HG02571 (cell line): ENCODE results near the gene SAMD13.
"Not testable (repeated sequence)": the region's sequence is repeated elsewhere in the genome, so short reads cannot be mapped to it uniquely, and the experiment has no call there.

ENCODE experiments used
- ATAC-seq: cut with Tn5 transposase; IDR thresholded peaks from one replicate; pipeline ENCODE4 v1.9.1; 2021; ENCODE audit warnings: mild to moderate bottlenecking, moderate library complexity; ENCODE audit not compliant: unreplicated experiment

Gene SAMD13

DNA sequence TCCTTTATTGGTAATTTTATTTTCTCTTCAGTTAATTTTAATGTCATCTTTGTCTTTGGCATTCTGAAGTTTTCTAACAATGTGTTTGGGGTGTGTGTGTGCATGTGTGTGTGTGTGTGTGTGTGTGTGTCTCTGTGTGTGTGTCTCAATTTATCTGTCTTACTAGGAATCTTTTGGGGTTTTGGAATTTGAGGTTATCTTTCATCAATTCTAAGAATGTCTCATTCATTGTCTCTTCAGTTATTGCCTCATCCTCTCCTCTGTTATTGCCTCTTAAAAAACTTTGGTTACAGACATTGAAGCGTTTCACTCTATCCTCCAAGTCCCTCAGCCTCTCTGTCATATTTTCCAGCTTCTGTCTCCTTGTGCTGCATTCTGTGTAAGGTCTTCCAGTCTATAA is 18.1 kb upstream of the SAMD13 start:
- ATAC-seq: no peak

DNA sequence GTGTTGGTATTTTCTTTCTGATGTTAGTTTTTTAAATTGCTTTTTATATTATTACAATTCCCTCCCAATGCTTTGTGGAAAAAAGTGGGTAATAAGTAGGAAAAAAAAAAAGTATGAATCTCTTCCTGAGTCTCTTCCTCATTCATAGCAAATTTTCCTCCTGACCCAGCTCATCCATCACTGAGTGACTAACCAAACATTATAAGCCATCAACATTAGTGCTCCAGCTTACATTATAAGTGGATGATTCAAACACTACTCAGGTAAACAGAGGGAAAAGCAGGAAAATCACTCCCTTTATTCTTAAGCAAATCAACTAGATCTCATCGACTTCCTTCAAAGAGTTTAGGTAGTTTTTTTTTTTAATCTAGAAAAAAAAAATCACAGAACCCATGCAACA is 15.4 kb upstream of the SAMD13 start:
- ATAC-seq: no peak

DNA sequence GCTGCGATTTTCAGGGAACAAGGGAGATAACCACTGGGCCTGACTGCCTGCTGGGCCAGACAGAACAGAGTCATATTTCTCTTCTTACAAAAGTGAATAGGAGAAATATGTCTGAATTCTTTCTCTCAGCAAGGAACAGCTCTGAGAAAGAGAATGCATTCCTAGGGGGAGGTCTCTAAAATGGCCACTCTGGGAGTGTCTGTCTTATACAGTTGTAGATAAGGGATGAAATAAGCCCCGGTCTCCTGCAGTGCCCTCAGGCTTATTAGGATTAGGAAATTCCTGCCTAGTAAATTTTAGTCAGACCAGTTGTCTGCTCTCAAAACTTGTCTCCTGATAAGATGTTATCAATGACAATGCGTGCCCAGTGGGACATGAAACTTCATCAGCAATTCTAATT is 14.1 kb upstream of the SAMD13 start:
- ATAC-seq: not testable (repeated sequence)

DNA sequence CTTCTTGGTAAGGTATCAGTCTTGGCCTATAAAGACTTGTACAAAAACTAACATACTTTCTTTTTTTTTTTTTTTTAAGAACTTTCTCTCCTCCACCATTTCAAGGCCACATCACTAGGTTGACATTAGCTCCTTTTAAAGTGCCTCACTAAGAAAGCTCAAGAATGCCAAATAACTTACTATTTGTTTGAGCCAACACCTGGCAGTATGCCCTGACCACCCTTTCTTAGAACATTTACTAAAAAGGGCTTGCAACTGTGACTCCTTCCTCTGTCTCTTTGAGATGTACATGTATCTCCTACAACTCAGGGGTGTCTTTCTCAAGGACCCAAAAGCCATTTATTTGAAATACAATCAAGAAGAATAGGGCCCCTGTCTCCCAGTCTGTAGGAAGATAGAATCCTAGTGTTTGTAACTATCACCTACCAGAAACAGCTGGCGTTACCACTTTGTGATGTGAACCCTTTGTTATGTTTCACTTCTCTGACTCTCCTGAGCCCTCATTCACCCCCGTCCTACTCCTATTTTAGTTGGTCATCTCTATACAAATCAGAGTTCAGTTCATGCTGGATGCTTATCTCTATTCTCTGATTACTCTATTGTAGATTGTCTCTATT is 12.2 kb upstream of the SAMD13 start:
- no peak for ATAC-seq

DNA sequence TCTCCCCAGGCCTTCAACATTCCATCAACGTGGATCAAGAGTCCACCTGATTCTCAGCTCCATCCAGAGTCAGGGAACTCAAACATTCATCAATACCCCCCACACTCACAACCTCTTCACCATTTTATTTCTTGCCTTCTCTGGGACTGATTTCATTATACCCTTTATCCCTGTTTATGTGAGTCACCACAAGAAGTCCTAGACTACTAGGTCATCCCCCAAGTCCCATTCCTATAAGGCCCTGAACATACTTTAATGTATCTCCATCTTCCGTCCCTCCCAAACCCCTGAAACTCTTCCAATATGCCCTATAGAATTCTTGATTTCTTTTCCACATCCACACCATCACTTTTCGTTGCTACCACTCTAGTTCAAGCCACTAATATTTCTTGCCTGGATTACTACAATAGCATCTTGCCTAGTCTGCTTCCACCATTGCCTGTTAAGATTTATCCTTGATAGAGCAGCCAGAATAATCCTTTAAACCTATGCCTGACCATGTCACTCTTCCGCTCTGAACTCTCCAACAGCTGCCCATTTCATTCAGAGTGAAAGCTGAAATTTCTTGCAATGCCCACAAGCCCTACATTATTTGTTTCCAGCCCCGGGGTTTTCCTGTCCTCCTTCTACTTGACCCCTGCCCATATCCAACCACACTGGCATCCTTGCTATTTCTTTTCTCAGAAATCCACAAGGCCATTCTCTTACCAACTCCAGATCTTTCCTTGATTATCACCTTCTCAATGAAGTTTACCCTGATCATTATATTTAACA is 9.4 kb upstream of the SAMD13 start:
- no peak for ATAC-seq

DNA sequence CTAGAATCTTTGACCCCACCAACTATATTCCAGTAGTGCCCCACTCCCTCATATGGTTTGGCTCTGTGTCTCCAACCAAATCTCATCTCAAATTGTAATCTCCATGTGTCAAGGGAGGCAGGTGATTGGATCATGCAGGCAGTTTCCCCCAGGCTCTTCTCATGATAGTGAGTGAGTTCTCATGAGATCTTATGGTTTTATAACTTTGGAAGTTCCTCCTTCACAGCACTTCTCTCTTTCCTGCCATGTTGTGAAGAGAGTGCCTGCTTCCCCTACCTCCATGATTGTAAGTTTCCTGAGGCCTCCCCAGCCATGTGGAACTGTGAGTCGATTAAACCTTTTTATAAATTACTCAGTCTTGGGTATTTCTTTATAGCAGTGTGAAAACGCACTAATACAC is 7.7 kb upstream of the SAMD13 start:
- ATAC-seq: no peak

DNA sequence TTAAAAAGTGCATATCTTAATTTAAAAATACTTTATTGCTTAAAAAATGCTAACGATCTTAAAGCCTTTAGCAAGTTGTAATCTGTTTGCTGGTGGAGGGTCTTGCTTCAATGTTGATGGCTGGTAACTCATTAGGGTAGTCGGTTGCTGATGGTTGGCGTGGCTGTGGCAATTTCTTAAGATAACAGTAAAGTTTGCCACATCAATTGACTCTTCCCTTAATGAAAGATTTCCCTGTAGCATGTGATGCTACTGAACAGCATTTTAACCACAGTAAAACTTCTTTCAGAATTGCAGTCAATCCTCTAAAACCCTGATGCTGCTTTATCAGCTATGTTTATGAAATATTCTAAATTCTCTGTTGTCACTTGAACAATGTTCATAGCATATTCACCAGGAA is 6.8 kb upstream of the SAMD13 start:
- no peak for ATAC-seq

DNA sequence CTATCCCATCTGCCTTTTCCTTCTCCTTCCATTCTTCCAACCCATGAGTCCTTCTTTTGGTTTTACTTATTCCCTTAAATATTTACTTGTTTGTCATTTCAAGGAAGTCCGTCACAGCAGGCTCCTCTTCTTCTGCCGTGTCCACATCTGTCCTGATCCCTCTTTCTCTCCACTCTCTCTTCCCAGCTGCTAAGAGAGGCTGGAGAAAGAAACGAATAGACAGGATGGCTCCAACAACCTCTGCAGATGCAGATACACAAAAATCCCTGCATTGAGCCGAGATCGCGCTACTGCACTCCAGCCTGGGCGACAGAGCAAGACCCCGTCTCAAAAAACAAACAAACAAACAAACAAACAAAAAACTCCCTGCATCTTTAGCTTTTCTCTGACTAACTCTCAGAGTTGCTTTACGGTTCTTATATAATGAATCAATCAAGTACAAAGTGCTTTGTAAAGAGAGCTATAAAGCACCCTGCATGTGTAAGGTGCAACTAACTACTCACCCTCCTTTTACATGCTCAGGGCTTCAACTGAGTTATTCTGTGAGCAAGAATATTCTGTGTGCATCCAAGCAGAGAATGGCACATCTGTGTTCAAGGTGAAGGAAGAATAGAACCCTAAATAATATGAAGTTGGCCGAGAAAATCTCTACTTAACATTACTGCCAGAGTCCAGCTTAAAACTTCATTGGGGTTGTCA is 3.8 kb upstream of the SAMD13 start:
- no peak for ATAC-seq

DNA sequence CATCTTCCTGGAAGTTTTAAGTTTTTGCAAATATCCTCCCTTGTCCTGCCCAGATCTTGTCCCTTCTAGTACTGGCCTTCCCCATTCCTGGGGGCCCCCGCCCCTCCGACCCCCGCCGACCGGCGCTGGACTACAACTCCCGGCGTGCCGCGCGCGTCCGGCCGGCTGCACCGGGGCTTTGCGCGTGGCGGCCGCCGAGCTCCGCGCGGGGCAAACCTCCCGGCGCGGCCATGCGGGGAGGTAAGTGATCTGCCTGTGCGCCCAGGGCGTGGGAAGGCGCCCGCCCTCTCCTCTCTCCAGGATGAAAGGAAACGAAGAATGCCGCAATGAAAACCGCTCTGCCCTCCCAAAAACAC is 3.2 kb upstream of the SAMD13 start:
- peak; percentile 71 for ATAC-seq

DNA sequence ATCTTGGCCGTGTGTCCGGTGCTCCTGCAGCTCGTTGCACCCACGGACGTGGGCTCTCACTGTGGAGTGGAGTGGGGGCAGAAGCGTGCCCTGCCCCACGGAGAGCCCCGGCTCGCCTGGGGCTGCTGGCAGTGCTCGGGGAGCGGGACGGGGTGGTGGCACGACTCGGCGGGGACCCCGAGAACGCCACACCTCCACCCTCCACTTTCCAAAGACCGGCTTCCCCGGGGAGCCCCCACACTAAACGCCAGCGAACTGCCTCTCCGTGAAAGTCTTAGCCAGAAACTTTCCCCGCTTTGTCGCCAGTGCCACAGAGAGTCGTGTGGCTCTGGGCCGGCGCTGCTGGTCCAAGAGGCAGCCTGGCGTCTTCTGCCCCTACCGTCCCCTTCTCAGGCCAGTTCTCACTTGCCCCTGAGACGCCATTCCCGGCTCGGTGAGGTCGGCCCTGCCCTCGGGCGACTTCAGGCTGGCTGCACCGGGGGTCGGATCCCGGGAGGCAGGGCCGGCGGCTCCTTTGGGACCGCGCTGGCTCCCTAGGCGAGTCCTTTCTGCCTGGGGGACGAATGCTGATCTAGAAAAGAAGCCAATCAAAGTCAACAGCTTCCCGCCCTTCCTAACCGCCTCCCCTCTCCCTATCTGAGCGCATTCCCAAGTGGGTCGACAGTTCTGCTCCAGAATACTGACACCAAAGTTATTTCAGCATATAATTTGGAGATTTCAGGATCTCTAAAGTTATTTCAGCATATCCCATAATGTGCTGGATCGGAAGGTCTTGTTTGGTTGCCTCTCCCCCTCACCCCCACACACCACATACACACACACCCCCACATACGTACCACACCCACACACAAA is 2.6 kb upstream of the SAMD13 start:
- ATAC-seq: peak; percentile 40

DNA sequence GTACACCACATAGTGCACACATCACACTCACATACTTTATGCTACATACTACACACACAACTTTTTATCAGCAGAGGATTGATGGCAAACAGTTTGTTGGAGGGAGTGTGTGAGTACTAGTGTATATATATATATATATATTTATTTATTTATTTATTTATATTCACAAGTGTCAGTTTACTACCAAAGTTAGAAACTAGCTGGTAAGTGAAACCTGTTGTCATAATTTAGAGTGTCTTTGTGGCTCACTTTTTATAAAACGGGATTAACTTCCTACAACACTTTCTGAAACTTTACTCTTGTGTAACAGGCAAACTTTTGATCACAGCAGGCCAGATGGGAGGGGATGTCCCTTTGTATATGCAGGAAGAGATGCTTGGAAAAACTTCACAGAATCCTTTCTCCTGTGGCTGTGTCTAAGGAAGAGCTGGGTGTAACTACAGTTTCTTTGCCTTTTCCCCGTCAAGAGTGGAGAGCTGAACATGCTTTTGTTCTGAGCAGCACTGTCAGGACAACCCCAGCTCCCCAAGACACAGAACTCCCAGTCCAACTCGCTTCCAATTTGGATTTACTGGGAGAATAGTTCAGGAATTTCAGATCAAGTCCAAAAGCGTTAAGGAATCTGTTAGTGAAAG is 1.9 kb upstream of the SAMD13 start:
- no peak for ATAC-seq

DNA sequence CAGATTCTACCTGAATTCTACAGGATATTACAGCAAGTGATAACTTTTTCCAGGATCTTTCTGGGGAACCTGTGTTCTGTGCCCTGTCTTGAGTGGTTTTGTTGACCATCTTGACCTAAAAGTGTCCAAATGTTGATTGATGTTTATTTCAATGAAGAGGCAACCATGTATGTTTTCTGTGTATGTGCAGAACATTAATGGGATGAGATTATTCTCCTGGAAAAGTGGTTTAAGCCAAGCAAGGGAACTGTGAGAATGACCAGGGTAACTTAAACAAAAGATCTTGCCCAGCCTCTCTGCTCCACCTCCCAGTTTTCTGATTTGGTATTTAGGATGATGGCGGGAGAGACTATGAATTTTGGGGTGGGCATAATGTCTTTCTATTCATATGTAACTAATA is 1.0 kb upstream of the SAMD13 start:
- no peak for ATAC-seq

DNA sequence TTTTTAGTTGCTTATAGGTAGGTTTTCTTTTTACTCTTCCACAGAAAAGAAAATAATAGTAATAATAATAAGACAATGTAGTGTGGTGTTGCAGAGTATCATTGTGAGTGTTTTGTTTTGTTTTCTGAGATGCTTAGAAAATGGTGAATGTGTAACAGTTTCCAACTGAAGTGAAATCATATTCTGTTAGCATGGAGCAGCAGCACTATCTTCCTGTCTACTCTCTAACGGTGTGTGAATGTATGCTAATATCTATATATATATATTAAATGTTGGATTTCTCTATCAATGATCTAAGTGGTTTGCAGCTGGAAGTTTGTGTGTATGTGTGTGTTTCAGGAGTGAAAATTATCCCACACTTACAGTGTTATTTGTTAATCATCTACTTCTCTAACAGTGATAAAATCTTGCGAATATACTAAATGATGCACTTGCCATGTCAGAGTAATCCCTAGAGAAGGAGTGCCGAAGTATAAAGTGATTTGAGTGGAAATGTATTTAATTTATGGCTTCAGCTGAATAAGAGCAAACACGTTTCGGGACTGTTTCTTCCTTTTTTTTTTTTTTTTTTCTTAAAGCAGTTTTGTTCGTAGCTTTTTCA is 377 bp downstream of the SAMD13 start:
- ATAC-seq: no peak

DNA sequence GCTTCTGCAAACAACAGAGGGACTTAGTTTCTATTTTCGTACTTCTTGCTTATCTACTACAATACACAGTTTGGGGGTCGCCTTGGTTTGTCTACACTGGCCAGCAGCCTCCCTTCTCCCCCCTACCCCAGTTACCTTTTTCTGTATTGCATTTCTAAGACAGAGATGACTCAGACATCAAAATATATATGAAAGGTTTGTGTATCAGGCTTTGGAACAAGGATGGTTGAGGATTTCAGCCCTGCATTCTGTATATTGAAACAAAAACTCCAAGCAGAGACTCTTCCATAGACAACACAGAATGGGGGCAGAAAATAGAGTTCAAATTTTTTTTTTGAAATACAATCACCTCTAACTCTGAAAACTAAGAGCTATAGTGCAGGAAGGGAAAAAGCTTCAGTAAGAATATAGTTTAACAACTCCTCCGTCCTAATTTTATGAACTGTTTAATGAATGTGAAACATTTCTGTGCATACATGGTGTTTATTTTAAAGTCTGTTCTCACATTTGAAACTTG is 1.9 kb downstream of the SAMD13 start:
- no peak for ATAC-seq

DNA sequence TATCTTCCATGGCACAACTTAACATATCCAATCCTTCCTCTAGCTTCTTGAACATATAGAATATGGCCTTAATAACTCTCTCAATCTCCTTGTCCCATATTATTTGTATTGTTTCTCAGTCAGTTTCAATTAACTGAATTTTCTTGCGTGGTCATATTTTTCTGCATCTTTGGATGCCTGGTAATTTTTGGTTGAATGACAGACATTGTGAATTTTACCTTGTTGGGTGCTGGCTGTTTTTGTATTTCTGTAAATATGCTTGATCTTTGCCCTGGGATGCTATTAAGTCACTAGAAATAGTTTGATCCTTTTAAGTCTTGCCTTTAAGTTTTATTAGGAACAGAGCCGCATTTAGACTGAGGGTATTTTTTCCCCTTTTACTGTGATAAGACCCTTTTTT is 5.9 kb downstream of the SAMD13 start:
- ATAC-seq: no peak

DNA sequence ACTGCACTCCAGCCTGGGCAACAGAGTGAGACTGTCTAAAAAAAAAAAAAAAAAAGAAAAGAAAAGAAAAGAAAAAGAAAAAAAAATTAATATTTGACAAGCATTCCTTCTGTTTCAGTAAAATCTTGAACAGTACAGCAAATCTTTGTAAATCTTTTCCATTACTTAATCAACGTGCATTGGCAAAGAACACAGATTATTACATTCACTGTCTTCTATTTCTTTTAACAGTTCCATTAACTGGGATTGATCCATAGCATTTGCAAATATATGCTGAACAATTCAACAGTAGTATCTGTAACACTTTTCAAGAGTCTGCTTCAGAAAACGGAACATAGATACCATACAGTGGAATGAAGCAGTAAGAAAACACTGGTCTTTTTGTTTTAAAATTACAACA is 9.8 kb downstream of the SAMD13 start:
- ATAC-seq: no peak

DNA sequence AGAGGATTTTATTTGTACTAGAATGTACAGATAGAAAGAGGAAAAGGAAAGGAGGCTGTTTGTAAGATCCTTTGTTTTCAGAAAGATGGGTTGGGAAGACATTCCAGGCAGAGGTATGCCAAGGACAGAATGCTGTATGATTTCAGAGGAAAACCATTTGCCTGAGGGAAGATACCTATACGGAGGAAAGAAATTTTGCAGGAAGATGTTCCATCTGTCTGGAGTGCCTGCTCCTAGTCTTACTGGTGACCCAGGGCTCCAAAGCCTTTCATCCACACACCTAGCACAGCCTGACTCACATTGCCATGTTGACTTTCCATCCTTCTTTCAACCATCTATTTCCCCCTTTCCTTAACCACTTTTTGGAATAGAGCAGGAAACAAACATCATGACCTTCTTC is 18.2 kb downstream of the SAMD13 start:
- no peak for ATAC-seq

DNA sequence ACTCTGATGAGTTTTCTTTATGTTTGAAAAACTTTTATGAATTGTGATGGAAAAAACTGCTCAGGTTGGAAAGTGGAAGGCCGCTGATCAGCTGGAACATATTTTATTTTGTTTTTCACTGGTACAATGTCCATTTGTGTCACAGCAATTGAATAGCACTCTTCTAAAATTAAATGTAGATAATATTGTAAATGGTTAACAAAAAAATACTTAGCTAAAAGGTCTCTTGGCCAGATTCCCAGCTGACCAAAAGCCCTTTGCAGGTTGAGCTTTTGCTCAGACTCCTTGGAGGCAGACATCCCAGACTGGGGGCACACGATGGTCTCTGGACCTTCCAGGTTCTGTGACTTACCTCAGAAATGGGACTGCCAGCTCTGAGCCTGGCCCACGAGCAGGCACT is 26.3 kb downstream of the SAMD13 start:
- no peak for ATAC-seq

DNA sequence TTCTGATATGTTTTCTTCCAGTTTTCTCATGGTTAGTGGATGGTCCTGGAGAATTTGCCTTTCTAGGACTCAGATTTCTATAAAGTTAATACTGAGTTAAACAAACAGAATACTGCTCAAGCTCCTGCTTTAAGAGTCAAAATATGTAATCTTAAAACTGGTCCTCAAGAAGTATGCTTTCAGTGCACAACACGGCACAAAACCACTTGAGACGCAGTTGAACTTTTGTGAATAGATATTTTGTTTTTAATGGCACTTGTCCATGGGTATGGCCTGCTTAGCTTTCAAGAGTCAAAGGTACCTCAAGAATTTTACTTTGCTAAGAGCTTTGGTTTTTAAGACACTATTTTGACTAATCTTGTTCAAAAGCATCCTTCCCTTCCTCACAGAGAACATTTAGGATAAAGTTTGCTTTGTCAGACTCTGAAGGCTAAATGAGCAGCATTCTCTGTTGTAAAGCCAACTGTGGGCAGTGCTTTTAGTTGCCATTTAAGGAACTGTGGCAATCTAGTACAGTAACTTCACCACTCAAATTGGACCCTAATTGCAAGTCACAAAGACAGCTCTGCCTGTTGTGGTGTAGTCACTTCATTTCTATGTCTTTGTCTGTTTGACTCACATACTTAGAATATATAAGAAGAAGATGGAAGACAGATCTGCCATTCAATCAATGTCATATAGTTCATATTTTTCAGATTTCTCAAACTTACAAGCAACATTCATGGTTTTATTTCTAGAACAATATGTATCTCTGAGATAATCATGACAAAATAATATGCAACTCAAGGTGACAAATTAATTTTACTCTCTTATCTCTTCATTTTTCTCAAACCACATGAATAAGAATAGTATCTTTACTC is 28.8 kb downstream of the SAMD13 start:
- no peak for ATAC-seq
